ENCODE measurements around the gene MPPED2.

Gene MPPED2

GRCh38 chr11:30535818-30536217 lies 50.3 kb downstream of the MPPED2 start:
- TF ChIP-seq CTCF (IDR thresholded peaks at IDR 0.05; ENCODE audit: low read depth, low read length): no peak
- H3K4me3 ChIP-seq (ENCODE audit: low read depth, low read length): no peak overlapping the region

- no peak overlapping the region for H3K4me3 ChIP-seq (ENCODE audit: low read depth, low read length)
- TF ChIP-seq CTCF (IDR thresholded peaks at IDR 0.05; ENCODE audit: low read depth, low read length): no peak
Observed at GRCh38 chr11:30533445-30533947, 52.7 kb downstream of the MPPED2 start.

GRCh38 chr11:30527566-30527965 lies 58.6 kb downstream of the MPPED2 start:
- TF ChIP-seq CTCF (IDR thresholded peaks at IDR 0.05; ENCODE audit: low read depth, low read length): no peak
- no peak overlapping the region for H3K4me3 ChIP-seq (ENCODE audit: low read depth, low read length)

- H3K4me3 ChIP-seq (ENCODE audit: low read depth, low read length): no peak overlapping the region
- TF ChIP-seq CTCF (IDR thresholded peaks at IDR 0.05; ENCODE audit: low read depth, low read length): no peak
Observed at GRCh38 chr11:30526558-30526957, 59.6 kb downstream of the MPPED2 start.

- no peak overlapping the region for H3K4me3 ChIP-seq (ENCODE audit: low read depth, low read length)
- no peak for TF ChIP-seq CTCF (IDR thresholded peaks at IDR 0.05; ENCODE audit: low read depth, low read length)
Observed at GRCh38 chr11:30522536-30523243, 63.5 kb downstream of the MPPED2 start.

GRCh38 chr11:30521297-30522071 lies 64.7 kb downstream of the MPPED2 start:
- H3K4me3 ChIP-seq (ENCODE audit: low read depth, low read length): no peak overlapping the region
- no peak for TF ChIP-seq CTCF (IDR thresholded peaks at IDR 0.05; ENCODE audit: low read depth, low read length)

GRCh38 chr11:30513087-30513486 lies 73.1 kb downstream of the MPPED2 start:
- no peak overlapping the region for H3K4me3 ChIP-seq (ENCODE audit: low read depth, low read length)

More at GRCh38 chr11:30513087-30513486, 73.1 kb downstream of the MPPED2 start:
- TF ChIP-seq CTCF (IDR thresholded peaks at IDR 0.05; ENCODE audit: low read depth, low read length): no peak

Data from WI38 (cell line).